NCI-H774 (cell line): ENCODE measurements around the gene GPR78.

Source experiments
- DNase-seq: peaks from one replicate; lab custom pipeline; 2025; lab: John Stamatoyannopoulos, UW

Gene GPR78

DNA sequence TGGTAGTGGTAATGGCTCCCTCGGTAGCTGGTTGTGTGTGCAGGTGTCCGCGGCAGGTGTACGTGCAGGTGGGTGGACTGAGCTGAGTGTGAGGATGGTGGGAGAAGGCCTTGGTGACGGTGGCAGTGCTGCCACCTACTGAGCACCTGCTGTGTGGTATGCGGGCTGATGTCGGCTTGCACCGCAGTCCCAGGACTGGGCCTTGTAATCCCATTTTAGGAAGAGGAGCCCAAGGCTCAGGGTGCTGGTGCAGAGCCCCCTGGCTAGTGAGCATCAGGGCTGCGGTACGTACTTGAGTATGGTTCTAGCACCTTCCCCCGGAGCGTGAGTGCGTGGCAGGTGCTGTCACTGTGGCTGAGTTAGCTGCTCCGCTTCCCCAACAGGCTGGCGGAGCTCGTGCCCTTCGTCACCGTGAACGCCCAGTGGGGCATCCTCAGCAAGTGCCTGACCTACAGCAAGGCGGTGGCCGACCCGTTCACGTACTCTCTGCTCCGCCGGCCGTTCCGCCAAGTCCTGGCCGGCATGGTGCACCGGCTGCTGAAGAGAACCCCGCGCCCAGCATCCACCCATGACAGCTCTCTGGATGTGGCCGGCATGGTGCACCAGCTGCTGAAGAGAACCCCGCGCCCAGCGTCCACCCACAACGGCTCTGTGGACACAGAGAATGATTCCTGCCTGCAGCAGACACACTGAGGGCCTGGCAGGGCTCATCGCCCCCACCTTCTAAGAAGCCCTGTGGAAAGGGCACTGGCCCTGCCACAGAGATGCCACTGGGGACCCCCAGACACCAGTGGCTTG, 6.7 kb downstream of the GPR78 start:
- no peak for DNase-seq

DNA sequence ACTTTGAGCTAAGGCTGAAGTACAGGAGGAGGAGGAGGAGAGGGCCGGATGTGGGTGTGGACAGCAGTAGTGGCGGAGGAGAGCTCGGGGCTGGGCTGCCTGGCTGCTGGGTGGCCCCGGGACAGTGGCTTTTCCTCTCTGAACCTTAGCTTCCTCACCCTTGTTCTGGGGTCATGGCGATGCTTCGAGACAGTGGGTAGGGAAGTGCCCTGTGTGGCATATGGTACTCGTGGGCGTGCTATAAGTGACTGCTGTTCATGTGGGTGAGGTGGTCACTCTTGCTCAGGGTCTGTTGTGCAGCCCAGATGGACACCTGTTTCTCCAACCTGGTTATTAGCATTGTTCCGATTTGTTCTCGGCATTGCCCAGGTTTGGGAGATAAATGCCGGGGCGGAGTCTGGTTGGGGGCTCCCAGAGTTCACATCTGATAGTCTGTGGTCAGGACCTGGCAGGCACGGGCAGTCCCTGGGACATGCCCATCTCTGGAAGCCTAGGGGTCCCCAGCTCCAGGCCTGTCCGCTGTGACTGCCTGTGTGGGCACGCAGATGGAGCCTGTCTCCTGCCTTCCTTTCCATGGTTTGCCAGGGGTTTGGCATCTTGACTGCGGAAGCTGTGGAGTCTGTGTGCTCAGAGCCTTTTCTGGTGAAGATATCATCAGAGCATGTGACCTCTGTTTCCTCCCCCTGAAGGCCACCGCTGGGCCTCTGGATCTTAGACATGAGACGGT, 7.4 kb downstream of the GPR78 start:
- no peak for DNase-seq

DNA sequence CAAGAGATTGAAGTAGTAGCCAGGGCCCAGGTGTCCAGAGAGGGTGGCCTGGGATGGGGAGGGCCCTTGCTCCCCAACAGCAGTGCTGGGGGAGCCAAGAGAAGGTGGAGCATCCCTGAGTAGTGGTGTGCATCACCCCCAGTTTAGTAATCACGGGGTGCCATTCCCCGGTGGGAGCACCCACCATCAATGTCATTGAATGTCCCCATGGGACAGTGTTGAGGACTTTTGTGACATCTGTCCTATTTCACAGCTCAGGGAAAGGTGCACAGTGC, 7.9 kb downstream of the GPR78 start:
- no peak for DNase-seq

DNA sequence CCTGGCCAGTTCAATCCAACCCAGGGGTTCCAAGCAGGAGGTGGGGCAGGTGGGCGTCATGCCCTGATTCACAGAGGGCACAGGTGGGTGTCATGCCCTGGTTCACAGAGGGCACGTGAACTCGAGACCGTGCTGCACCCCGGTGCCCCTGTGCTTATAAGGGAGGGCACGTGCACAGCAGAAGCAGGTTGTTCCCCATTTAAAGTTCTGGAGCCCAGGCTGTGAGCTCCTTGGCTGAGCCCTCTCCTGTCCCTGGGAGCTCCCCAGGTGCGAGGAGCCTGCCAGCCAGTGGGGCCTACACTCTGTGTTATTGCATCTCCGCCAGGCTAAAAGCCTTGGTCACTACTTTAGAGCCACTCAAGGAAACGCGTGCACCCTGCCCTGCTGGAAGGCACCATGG, 9.1 kb downstream of the GPR78 start:
- no peak for DNase-seq

DNA sequence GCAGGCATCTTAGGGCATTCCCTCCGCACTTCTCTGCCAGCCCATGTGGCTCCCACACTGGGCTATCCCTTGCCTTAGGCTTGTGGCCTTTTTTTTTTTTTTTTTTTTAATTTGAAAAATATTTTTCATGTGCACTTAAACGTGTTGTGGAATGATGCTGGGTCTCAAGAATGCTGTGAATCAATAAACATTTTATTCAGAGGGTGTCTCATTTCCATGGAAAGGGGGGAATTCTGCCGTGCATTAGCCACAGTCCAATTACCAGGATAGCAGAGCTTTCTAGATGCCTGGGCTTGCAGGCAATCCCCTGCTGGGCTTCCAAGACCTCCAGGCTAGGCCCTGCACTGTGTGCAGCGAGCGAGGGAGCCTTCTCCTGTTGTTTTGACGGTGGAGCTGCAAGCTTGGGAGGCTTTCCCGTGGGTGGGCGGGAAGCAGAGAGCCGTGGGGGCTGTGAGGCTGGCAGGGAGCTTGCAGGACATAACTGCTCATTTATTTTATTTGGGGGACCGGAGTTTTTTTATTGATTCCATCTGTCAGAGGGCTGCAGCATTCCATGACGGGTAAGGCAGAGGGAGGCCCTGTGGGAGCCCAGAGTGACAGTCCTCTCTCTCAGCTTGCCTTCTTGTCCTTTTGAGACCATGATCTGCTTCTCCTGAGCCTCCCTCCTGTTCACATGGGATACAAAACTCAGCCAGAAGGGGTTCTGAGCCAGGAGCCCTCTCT, 9.8 kb downstream of the GPR78 start:
- DNase-seq: no peak

- no peak for DNase-seq
Observed at GRCh38 chr4:8590546-8590880, 10.3 kb downstream of the GPR78 start.

- no peak for DNase-seq
Observed at GRCh38 chr4:8591114-8591513, 10.9 kb downstream of the GPR78 start.

DNA sequence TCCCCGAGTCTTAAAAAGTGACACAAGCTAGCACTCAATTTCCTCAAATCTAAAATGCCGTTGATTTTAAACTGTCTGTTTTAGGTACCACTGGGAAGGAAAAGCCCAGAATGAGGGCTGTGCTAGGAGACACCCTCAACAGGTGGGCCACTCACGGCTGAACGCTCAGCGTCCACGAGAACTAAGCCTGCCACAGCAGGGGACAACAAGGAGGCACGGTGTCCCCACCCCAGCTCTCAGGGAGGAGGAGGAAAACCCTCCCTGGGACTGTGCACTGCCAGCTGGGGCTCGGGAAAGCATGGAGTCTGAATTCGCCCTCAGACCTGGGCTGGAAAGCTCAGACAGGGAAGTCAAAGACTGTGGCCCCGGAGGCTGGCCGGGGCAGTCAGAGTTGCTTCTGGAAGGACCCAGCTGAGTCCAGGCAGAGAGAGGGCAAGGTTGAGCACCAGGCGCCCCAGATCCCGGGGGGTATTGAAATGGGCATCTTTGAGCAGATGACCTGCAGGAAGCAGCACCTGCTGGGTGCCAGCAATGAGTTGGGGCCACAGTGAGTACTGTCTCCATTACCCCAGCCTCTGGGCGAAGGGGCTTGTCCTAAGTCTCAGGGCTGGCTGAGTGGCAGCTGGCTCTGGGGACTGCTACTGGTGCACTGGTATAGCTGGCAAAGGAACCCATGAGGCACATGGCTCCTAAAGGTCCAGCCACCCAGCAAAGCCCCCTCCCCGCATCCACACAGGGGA, 11.6 kb downstream of the GPR78 start:
- no peak for DNase-seq

DNA sequence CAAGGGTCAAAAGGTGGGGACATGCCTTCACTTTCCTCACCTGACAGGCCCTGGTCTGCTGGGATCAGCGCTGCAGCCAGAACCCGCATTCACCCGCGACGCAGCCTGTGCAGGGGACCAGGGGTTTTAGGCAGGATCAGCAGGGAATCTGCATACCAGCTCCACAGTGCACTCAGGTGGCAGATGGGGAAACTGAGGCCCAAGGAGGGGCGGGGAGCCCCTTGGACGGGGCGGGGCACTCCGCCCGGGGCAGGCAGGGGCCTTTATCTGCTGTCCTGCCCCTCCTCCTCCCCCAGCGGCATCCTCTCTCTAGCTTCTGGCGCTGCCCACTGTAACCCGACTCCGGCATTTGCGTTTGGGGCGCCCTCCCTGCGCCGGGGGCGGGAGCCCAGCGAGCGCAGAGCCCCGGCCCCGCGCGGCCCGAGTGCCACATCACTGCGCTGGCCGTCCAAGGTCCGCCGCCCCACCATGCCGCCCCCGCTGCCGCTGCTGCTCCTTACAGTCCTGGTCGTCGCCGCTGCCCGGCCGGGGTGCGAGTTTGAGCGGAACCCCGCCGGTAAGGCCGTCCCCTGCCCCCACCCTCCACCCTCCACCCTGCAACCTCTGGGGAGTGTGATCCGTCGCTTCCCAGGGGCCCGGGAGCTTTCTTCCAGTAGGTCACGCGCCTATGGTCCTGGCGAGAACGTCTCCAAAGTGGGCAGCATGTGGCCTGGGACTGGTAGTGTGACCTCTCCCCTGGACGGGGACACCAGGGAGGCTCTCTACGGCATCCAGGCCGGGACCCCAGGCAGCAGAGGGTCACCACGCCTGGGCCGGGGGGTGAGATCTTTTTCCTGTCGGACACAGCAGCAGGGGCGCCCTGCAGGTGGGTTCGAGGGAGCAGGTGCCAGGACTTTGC, 12.4 kb downstream of the GPR78 start, which contains the start of gene CPZ:
TSS of gene CPZ (plus strand) at position 400 of the 898 bp plus-strand sequence. CDS start at position 469, 69 bp downstream.
- no peak for DNase-seq

DNA sequence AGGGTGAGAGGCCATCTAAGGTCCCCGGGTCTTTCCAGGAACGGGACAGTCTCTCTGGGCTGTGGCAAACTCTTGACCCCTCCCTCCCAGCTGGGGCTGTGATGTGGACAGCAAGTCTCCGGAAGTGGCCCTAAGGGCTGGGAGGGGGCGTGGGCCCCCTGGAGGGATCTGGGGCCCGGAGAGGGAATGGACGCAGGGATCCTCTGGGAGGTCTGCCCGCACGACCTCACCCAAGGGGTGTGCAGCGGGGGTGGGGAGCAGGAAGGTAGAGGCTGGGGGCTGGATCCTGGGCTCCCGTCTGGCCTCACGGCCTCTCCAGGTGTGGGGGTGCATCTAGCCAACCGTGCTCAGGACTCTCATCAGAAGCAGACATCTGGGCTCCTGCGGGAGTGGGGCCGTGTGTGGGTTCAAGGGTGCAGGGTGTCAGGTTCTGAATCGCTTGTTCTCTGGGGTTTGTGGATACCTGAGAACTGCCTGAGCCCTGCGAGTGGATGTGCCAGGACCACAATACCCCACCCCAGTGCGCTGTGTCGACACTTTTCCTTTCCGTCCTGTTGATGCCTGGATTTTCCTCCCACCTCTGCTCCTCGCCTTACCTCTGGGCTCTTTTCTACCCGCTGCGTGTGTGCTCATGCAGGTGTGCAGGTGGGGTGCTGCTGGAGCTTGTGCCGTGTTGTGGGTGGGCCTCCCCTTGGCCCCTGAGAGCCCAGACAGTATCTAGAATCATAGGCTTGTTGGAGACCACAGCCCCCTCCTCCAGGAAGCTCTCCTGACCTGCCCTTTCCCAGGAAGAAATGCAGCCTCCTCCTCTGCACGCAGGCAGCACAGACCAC, 13.3 kb downstream of the GPR78 start:
- DNase-seq: no peak

GRCh38 chr4:8594097-8595038, 14.2 kb downstream of the GPR78 start:
- peak; percentile 12 for DNase-seq

GRCh38 chr4:8595237-8596087, 15.3 kb downstream of the GPR78 start:
- no peak for DNase-seq

- no peak for DNase-seq
Observed at GRCh38 chr4:8596891-8597290, 16.7 kb downstream of the GPR78 start.

DNA sequence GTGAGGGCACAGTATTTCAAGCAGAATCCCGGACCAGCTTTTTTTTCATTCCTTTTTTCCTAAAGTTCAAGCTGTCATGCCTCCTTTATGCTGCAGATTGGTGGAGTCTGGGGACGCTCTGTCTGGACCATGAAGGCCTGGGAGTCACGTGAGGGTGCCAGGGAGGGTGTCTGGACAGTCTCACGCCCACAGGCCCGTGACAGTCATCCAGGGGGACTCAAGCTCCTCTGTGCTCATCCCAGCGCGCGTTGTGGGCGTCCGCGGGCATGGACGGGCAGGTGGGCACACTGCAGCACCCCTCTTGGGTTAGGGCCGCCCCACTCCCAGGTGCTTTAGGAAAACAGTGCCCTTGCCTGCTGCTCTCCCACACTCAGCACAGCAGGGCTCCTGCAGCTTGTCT, 17.1 kb downstream of the GPR78 start:
- no peak for DNase-seq

DNA sequence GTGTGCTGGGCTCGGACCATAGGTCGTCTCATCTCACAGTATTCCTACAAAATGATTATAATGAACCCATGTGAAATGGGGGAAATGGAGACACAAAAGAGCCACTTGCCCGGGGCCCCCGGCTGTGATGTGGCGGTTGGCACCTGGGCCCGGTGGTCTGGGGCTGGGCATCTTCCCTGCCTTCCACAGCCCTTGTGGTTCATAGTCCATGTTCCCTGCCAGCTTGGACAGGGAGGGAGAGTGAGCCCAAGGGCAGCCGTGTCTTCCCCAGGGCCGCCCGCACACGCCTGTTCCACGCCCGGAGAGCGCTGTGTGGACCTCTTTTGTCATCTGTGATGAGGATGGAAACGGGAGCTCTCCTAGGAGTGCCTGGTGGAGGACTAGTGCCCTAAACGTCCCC, 17.6 kb downstream of the GPR78 start:
- no peak for DNase-seq

DNA sequence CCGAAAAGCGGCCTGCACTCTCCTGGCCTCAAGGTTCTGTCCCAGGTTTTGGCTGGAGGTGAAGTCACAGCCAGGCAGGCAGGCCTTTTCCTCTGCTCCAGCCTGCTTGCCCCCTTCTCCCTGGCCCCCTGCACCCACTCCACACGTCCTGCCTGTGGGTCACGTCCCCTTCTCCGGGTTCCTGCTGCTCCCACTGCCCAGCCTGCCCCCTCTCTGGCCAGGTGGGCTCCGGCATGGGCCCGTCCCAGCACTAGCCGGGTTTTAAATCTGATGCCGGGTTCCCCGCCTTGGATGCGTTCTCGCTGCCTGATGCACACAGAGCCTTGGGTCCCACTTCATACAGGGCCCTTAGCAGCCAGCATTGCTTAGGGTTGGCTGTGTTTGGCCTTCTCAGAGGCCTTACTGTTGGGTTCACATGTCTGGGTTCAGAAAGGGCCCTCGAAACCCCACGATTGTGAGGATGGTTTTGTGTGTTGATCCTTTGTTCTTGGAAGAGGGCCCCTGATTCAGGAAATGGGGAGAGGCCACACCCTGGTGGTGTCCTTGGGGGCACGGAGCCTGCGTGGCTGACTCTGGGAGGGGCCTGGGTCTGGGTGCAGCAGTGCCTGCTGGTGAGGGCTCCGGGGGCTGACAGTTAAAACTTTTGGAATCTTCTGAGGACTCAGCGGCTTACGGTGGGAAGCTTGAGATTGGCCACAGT, 18.3 kb downstream of the GPR78 start:
- DNase-seq: no peak

DNA sequence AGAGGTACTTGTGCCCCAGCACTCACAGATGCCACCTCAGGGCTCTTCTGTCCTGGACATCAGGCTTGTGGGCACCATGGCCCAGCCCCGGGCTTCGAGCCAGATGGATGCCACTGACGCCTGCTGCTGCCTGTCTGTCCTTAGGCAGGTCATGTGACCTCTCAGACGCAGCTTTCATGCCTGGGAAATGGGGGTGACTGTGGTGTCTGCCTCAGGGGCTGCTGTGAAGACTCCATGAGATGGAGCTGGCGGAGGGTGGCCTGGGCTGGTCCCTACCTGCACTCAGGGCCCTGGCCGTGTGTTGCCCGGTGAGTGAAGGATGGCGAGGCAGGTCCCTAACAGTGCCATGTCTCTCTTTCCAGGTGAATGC, 18.9 kb downstream of the GPR78 start:
- no peak for DNase-seq

GRCh38 chr4:8599657-8600056, 19.5 kb downstream of the GPR78 start:
- no peak for DNase-seq
